ENCODE results near the gene SLC24A1. TPM values are rescaled to one million over a fixed set of nuclear protein-coding genes. Genes with fewer than 3 reads are reported as not detected.

SLC24A1 gene
- total RNA-seq = 5.4 and 8.9 TPM in 2 replicates
- long read RNA-seq = 0 reads

GRCh38 chr15:65621638-65622037 lies at the start of gene SLC24A1:
Gene SLC24A1, plus strand, starts transcription at chr15:65621938. Its CDS starts 2,143 bp downstream, at chr15:65624081.
- DNase-seq (ENCODE audit: low read depth, low spot score) = no peak
- no peaks in the 10 kb centered on the region for H3K9me3 Mint-ChIP-seq
- H3K27me3 Mint-ChIP-seq (ENCODE audit: low read depth) = no peaks in the 10 kb centered on the region
- no peak within 1 kb of the TSS for H3K4me3 Mint-ChIP-seq
- no peaks in the 10 kb centered on the region for H3K36me3 Mint-ChIP-seq (ENCODE audit: low read depth)
- no peak within 1 kb of the TSS for H3K27ac Mint-ChIP-seq (ENCODE audit: unreplicated experiment)
- TF ChIP-seq CTCF (conservative IDR thresholded peaks at IDR 0.05) = no peak
- no peaks in the 10 kb centered on the region for H3K4me1 Mint-ChIP-seq

- H3K4me3 Mint-ChIP-seq = no peak overlapping the region
- no peak overlapping the region for H3K27ac Mint-ChIP-seq (ENCODE audit: unreplicated experiment)
- DNase-seq (ENCODE audit: low read depth, low spot score) = no peak
- H3K4me1 Mint-ChIP-seq = no peaks in the 10 kb centered on the region
- H3K9me3 Mint-ChIP-seq = no peaks in the 10 kb centered on the region
- no peaks in the 10 kb centered on the region for H3K27me3 Mint-ChIP-seq (ENCODE audit: low read depth)
- H3K36me3 Mint-ChIP-seq (ENCODE audit: low read depth) = peaks cover 15% of the 10 kb centered on the region
- no peak for TF ChIP-seq CTCF (conservative IDR thresholded peaks at IDR 0.05)
Measured at GRCh38 chr15:65571971-65572370, 49.8 kb upstream of the SLC24A1 start.

- no peak overlapping the region for H3K27ac Mint-ChIP-seq (ENCODE audit: unreplicated experiment)
- no peak for TF ChIP-seq CTCF (conservative IDR thresholded peaks at IDR 0.05)
- no peak for DNase-seq (ENCODE audit: low read depth, low spot score)
- H3K4me3 Mint-ChIP-seq = no peak overlapping the region
- no peaks in the 10 kb centered on the region for H3K9me3 Mint-ChIP-seq
- H3K4me1 Mint-ChIP-seq = peaks cover 16% of the 10 kb centered on the region
- no peaks in the 10 kb centered on the region for H3K27me3 Mint-ChIP-seq (ENCODE audit: low read depth)
- H3K36me3 Mint-ChIP-seq (ENCODE audit: low read depth) = peaks cover 7% of the 10 kb centered on the region
Measured at GRCh38 chr15:65576664-65577063, 45.1 kb upstream of the SLC24A1 start.

GRCh38 chr15:65577129-65577996 lies 44.4 kb upstream of the SLC24A1 start:
- Mint-ChIP-seq H3K4me3 (no peak overlapping the region), H3K36me3 (ENCODE audit: low read depth) (peaks cover 14% of the 10 kb centered on the region), H3K27ac (ENCODE audit: unreplicated experiment) (peak overlapping the region; percentile 70), H3K9me3 (no peaks in the 10 kb centered on the region), H3K4me1 (peaks cover 23% of the 10 kb centered on the region), H3K27me3 (ENCODE audit: low read depth) (no peaks in the 10 kb centered on the region)
- DNase-seq (ENCODE audit: low read depth, low spot score) = no peak
- TF ChIP-seq CTCF (conservative IDR thresholded peaks at IDR 0.05) = no peak

- TF ChIP-seq CTCF (conservative IDR thresholded peaks at IDR 0.05) = no peak
- no peak for DNase-seq (ENCODE audit: low read depth, low spot score)
- H3K27ac Mint-ChIP-seq (ENCODE audit: unreplicated experiment) = no peak overlapping the region
- H3K9me3 Mint-ChIP-seq = no peaks in the 10 kb centered on the region
- no peaks in the 10 kb centered on the region for H3K27me3 Mint-ChIP-seq (ENCODE audit: low read depth)
- peaks cover 14% of the 10 kb centered on the region for H3K36me3 Mint-ChIP-seq (ENCODE audit: low read depth)
- no peak overlapping the region for H3K4me3 Mint-ChIP-seq
- H3K4me1 Mint-ChIP-seq = peaks cover 40% of the 10 kb centered on the region
Measured at GRCh38 chr15:65578904-65579728, 42.6 kb upstream of the SLC24A1 start.

Measured in neural crest cell (in vitro differentiated cells).